ENCODE results near the gene UGT3A1.
"Not testable (repeated sequence)": the region's sequence is repeated elsewhere in the genome, so short reads cannot be mapped to it uniquely, and the experiment has no call there.

Gene UGT3A1

DNA sequence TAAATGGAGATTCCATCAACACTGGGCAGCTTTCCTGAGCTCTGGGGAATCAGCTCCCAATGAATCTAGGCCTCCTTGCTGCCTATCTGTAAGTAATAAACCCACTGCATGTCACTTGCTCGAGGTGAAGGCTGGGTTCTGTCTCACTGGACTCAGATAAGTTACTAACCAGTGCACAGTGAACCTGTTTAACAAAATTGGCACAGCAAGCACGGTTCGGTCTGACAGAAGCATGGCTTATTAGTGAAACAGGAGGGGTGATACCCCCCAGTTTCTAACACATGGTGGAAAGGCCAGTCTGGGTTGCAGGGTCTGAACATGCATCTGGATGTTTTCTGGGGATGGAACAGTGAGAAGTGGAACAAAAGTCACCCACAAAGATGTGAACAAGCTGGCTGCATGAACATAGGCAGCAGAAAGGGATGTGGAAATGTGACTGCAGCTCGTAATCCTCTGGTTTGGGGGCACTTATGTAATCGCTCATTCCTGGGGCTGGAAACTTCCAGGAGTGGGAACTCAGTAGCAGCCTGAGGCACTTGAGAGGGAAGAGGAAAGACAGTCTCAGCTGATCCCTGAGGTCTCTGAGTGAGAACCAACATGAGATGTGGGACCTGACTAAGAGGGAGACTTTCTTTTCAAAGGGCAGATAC, 37.8 kb upstream of the UGT3A1 start:
- no peak for DNase-seq (ENCODE audit: low read depth)
- no peak overlapping the region for H3K4me3 ChIP-seq (replicated peaks; ENCODE audit: low read depth, low read length)
- TF ChIP-seq, protein P1, sequence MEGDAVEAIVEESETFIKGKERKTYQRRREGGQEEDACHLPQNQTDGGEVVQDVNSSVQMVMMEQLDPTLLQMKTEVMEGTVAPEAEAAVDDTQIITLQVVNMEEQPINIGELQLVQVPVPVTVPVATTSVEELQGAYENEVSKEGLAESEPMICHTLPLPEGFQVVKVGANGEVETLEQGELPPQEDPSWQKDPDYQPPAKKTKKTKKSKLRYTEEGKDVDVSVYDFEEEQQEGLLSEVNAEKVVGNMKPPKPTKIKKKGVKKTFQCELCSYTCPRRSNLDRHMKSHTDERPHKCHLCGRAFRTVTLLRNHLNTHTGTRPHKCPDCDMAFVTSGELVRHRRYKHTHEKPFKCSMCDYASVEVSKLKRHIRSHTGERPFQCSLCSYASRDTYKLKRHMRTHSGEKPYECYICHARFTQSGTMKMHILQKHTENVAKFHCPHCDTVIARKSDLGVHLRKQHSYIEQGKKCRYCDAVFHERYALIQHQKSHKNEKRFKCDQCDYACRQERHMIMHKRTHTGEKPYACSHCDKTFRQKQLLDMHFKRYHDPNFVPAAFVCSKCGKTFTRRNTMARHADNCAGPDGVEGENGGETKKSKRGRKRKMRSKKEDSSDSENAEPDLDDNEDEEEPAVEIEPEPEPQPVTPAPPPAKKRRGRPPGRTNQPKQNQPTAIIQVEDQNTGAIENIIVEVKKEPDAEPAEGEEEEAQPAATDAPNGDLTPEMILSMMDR (IDR thresholded peaks at IDR 0.05; ENCODE audit: low read length, missing control alignments): no peak

DNA sequence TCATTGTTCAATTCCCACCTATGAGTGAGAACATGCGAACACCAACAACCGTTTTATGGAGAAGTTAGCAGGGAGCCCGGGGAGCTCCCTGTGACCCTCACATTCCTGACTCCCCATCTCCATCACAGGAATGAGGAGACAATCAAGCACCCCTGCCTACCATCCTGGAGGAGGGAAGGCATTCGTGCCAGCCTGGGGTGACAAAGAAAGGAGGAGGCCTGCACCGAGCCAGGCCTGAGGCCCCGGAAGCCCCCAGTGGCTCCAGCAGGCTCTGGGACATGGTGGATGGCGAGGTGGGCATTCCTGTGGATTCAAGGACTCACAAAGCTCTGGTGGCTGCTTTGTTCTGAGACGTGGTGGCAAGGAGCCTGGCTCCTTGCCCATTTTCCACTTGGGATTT, 36.5 kb upstream of the UGT3A1 start:
- DNase-seq (ENCODE audit: low read depth): no peak
- no peak overlapping the region for H3K4me3 ChIP-seq (replicated peaks; ENCODE audit: low read depth, low read length)
- TF ChIP-seq, protein P1 (IDR thresholded peaks at IDR 0.05; ENCODE audit: low read length, missing control alignments): no peak

DNA sequence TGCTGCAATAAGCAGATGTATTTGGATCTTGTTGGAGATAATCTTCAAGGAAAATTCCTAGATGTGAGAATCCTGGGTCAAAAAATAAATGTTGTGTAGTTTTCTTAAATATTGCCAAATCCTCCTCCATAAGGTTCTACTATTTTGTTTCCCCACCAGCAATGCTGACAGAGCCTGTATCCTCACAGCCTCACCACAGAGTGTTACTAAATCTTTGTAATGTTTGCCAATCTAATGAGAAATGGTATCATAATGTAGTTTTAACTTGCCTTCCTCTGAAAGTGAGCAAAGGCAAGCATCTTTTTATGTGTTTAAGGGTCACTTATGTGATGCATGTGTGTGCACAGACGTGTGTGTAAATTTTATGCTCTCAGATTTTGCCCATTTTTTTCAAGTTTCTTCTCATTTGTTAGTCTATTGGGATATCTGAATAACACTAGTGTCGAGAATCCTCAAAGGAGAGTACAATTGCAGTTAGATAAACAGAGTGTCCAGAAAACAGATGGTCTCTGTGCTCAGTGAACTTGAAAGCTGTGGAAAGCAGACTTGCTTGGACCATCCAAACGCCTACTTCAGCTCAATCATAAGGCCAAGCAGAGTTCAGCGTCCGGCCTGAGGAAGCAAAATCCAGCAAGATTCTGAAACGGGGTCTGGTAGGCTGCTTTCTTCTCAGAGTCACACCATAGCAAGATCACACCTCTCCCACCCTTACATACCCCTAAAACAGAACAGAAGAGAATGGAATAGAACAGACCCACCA, 35.7 kb upstream of the UGT3A1 start:
- no peak overlapping the region for H3K4me3 ChIP-seq (replicated peaks; ENCODE audit: low read depth, low read length)
- DNase-seq (ENCODE audit: low read depth): no peak
- TF ChIP-seq, protein P1 (IDR thresholded peaks at IDR 0.05; ENCODE audit: low read length, missing control alignments): no peak

DNA sequence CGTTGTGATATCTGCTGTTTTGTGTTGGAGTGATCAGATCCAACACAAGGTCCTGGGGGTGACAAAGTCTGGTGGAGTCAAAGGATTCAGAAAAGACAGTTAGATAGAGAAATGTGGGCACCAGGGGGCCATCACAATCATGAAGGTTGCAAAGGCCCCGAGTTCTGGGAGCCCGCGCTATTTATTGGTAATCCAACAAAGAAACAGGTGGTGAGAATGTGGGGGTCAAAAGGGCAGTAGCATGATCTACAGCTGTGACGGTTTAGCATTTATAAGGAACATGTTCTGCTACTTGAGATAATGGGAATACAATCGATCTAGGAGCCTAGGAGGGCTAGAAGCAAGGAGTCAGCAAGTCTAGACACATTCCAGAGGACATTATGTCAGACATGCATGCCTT, 31.1 kb upstream of the UGT3A1 start:
- DNase-seq (ENCODE audit: low read depth); H3K4me3 ChIP-seq (replicated peaks; ENCODE audit: low read depth, low read length): not testable (repeated sequence)

DNA sequence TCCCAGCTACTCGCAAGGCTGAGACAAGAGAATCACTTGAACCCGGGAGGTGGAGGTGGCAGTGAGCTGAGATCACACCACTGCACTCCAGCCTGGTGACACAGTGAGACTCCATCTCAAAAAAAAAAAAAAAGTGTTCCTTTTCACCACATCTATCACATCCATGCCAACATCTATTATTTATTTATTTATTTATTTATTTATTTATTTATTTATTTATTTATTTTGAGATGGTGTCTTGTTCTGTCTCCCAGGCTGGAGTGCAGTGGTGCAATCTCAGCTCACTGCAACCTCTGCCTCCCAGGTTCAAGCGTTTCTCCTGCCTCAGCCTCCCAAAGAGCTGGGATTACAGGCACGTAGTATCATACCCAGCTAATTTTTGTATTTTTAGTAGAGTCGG, 28.4 kb upstream of the UGT3A1 start:
- DNase-seq (ENCODE audit: low read depth); H3K4me3 ChIP-seq (replicated peaks; ENCODE audit: low read depth, low read length): not testable (repeated sequence)

DNA sequence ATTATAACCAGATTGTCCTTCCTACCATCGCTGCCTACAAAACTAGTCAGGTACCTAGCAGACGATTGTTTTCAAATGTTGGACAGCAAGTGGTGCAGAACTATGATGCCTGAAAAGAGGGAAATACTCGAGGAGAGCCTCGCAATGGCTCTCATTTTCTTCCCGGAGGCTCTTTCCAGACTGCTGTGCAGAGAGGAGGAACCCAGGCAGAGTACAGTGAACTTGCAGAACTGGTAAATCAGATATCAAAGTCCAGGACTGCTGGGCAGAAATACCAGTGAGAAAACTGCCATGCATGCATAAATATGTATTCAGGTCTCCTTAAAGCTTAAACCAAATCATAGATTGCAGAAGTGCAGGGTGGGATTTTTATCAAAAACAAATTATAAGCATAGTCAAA, 26.4 kb upstream of the UGT3A1 start:
- TF ChIP-seq, protein P1 (IDR thresholded peaks at IDR 0.05; ENCODE audit: low read length, missing control alignments): no peak
- DNase-seq (ENCODE audit: low read depth): no peak
- no peak overlapping the region for H3K4me3 ChIP-seq (replicated peaks; ENCODE audit: low read depth, low read length)

DNA sequence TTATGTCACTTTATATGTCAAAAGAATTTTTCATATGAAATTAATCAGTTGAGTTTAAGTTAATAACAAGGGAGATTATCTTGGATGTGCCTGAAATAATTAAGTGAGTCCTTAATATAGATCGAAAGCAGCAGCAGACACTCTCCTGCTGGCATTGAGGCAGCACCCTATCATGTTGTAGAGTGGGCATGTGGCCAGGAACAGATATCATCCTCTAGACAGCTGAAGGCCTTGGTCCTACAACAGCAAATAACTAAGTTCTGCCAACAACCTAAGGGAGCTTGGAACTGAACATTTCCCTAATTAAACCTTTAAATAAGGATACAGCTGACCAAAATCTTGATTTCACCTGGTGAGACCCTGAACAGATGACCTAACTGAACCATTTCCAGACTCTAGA, 25.8 kb upstream of the UGT3A1 start:
- TF ChIP-seq, protein P1 (IDR thresholded peaks at IDR 0.05; ENCODE audit: low read length, missing control alignments): no peak
- no peak overlapping the region for H3K4me3 ChIP-seq (replicated peaks; ENCODE audit: low read depth, low read length)
- no peak for DNase-seq (ENCODE audit: low read depth)

DNA sequence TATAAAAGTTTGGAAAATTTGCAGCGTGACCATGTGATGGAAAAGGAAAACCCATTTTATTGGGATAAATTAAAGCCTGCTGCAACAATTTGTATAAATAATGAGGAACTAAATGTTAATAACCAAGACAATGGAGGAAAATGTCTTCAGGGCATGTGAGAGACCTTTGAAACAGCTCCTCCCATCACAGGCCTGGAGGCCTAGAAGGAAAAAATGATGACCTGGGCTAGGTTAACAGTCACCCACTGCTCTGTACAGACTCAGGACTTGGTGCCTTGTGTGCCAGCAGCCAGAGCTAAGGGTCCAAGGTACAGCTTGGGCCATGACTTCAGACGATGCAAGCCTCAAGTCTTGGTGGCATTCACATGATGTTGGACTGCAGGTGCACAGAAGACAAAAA, 22.0 kb upstream of the UGT3A1 start:
- TF ChIP-seq, protein P1 (IDR thresholded peaks at IDR 0.05; ENCODE audit: low read length, missing control alignments): no peak
- DNase-seq (ENCODE audit: low read depth): no peak
- no peak overlapping the region for H3K4me3 ChIP-seq (replicated peaks; ENCODE audit: low read depth, low read length)

Data from fibroblast of pulmonary artery (primary cell).